GM21717 (cell line): ENCODE data around the gene MVB12B.

Experiments
- ATAC-seq: cut with Tn5 transposase; IDR thresholded peaks from one replicate; pipeline ENCODE4 v1.9.1; 2021; ENCODE audit warnings: mild to moderate bottlenecking, moderate library complexity; ENCODE audit not compliant: unreplicated experiment

Gene MVB12B

DNA sequence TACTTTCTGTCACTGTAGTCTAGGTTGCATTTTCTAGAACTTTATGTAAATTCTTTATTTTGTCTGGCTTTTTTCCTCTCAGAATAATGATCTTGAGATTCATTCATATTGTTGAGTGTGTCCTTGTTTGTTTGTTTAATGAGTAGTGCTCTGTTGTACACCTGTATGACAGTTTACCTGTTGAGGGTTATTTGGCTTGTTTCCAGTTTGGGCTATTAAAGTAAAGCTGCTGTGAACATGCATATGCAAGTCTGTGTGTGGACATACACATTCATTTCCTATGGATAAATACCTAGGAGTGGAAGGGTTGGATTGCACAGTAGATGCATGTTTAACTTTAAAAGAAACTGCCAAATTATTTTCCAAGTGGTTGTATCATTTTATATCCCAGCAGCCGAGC is 30.4 kb downstream of the MVB12B start:
- no peak for ATAC-seq

DNA sequence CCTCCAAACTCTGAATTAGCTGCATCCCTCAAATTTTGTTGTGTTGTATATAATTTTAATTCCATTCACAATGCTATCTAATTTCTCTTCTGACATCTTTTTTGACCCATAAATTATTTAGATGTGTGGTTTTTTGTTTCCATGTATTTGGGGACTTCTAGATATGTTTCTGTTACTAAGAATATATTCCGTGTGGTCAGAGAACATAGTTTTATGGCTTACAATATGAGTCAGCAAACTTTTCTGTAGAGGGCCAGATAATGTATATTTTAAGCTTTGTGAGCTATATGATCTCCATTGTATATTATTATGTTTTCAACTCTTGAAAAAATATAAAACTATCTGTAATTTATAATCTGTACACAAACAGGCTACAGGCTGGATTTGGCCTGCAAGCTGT is 33.4 kb downstream of the MVB12B start:
- no peak for ATAC-seq

GRCh38 chr9:126361810-126362238 is 35.2 kb downstream of the MVB12B start:
- no peak for ATAC-seq

DNA sequence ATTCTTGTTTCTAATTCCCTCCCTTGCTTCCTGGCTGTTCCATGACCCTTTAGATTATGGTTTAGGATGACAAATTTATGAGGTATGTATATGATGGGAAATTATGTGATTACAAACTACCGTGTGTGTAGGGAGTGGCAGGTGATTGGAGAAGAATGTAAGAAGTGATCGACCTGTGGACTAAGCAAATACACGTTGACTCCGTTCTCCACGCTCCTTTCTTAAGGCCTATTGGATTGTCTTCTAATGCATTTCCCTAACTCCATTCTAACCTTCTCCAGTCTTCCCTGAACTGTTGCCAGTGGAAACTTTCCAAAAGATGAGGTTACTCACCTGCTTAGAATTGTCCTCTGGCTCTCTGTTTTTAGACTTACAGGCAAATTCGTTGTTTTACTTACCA is 36.6 kb downstream of the MVB12B start:
- ATAC-seq, result no peak

- ATAC-seq, result no peak
Measured at GRCh38 chr9:126363847-126364671, 37.4 kb downstream of the MVB12B start.

- ATAC-seq, result no peak
Measured at GRCh38 chr9:126365780-126366179, 39.2 kb downstream of the MVB12B start.

DNA sequence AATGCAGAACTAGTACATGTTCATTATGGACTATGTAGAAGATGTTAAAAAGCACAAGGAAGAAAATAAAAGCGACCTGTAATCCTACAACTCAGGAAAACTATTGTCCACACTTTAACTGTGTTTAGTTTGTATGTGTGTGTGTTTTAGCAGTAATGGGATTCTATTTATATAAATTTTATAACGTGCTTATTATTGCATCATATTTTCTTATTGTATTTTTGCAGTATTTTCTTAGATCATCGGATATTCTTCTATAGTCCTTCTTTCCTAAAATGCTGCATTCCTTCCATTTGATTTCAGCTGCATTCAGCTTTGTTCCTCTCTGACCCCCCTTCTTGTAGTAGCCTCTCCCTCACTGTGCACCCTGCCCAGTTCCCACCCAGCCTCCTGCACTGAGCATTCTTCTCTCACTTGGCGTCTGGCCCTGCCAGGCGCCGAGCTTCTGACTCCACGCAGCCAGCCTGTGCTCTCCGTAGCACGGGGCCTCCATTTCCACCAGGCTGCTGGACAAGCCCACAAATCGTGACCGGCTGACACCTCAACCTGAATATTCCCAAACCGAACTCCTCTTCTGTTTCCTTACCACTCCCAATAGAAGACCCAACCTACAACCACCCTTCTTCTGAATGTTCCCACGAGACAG is 39.9 kb downstream of the MVB12B start:
- no peak for ATAC-seq

GRCh38 chr9:126367139-126367538 is 40.5 kb downstream of the MVB12B start:
- ATAC-seq, result no peak

DNA sequence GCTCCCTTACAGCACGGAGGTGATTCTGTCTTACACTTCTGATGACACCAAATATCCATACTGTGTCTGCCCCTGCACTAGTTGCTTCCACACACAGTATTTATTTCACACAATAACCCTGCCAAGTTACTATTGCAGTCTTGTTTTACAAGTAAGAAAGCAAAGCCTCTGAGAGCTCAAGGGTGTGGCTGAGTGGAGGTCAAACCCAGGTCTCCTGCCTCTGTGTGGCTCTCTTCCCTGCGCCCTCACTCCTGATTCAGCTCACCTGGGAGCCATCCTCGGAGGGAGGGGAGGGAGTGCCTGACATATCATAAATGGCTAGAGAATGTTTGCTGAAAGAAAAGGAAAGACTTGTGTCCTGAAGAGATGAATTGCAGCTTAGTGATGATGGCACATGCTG is 41.0 kb downstream of the MVB12B start:
- ATAC-seq, result no peak

GRCh38 chr9:126368020-126368419 is 41.4 kb downstream of the MVB12B start:
- no peak for ATAC-seq

DNA sequence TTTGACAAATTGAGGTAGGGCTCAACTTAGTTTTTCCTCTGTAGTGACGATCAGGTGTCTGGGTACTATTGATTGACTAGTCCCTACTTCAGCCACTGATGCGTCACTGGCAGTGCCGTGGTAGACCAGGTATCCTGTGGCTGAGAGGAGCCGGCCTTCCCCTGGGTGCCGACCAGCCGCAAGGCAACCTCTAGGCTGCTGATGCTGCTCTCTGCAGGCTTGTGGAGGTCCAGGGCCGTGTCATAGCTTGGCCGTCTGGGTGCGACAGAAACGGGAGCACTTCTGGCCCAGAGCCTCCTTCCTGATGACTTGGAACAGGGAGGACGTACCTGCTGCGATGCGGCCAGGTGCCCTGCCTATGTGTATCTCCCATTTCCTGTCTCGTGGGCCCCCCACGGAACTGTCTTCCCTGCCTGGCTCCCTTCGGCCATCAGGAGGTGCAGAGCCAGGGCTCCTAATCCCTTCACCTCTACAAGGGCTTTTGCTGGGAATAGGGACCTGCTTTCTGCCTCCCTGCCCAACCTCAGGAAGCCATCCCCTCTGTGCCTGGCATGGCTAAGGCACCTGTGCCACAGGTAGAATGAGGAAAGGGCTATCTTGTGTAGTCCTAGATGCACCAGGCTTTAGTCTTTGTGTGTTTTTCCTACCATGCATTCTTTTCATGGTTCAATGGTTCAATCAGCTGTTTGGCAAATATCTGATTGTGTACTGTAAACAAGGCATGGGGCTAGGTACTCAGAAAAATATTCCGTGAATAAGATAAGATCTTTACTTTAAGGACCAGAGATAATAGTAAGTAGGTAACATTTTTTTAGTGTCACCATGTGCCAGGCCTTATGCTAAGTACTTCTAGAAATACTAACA is 44.6 kb downstream of the MVB12B start:
- no peak for ATAC-seq

- no peak for ATAC-seq
Measured at GRCh38 chr9:126372716-126373115, 46.1 kb downstream of the MVB12B start.

DNA sequence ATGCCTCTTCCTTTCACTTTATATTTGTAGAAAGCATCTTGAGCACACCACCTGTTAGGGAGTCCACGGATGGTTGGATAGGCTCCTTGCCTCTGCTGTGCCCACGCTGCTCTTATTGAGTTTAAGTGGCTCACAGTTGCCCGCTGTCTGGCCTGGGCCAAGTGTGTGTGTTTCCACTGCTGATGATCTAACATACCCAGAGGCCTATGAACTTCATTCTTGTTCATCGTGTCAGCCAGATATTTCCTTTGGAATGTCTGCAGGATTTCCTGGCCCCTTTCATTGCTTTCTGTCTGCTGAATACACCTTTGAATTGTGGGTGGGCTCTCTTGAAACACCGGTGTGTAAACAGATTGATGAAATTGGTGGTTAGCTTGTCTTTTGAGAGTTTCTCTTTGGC is 46.6 kb downstream of the MVB12B start:
- no peak for ATAC-seq

- ATAC-seq, result no peak
Measured at GRCh38 chr9:126374366-126374781, 47.7 kb downstream of the MVB12B start.

DNA sequence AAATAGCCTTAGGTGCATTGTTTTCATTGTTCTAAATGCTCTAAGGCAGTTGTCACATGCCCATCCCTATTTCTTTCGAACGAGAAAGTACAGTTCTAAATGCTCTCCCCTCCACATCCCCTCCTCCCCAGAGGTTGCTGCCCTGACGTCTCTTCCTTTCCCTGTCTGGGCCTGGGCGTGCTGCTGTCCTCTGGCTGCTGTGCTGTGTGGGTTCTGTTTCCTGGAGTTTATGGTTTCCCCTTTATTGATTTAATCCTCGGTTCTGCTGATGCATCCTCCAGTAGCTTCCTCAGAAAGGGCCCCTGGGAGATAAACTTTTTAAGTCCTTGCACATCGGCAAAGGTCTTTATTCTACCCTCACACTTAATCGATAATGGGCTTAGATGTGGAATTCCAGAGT is 48.8 kb downstream of the MVB12B start:
- ATAC-seq, result no peak

DNA sequence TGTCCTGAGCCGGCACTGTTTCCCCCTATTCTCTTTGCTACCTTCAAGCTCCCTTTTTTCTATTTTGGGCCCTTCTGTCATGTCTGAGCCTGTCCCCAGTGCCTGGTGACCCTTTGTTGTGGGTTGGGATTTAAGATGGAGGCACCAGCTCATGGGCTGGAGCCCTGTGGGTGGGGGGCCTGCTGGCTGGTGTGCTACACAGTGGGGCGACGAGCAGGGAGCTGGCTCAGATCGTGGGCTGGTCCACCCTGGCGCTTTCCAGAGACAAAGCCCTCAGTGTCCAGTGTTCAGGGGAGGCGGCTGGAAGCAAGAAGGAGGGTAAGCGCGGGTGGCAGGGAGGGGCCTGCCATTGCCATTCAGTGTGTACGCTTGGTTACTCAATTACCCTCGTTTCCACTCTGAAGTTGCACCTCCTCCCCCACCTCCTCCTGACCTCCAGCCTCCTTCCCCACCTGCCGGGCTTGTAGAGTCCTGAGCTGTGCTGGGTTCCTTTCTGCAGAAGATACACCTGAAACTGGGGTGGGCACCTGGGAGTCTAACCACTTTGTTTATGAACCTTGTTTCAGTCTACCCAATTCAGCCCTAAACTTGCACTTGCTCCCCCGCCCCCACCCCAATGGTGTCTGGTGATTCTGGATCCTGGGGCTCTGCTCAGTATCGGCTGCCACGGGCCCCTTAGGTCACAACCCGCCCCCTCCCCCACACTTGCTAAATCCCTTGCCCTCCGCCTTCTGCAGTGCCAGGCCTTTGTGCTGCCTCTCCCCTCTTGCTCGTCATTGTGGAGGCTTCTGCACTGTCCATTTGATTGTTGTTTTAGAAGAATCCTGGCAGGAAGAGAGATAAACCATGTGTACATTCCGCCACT is 49.9 kb downstream of the MVB12B start:
- ATAC-seq, result no peak

GRCh38 chr9:126377176-126377509 is 50.5 kb downstream of the MVB12B start:
- no peak for ATAC-seq

DNA sequence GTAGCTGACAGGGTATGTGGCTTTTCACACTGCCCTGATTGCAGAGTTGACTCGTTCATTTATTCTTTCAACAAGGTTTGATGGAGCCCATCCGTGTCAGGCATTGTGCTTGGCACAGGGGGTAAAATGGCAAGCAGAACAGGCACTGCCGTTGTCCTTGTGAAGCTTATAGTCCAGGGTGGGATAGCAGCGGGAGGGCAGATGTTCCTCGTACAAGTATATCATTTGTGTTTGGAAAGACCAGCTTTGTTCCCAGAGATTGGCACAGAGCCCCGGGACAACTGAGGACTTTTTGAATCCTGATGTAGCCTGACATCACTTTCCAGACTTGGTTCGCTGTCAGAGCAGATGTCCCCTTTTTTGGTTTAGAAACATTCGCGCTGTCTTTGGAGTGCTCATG is 50.9 kb downstream of the MVB12B start:
- no peak for ATAC-seq

- no peak for ATAC-seq
Measured at GRCh38 chr9:126378761-126379160, 52.1 kb downstream of the MVB12B start.

GRCh38 chr9:126379661-126380360 is 53.2 kb downstream of the MVB12B start:
- no peak for ATAC-seq
